ENCODE data around the gene UBALD2. TPM values are rescaled to one million over a fixed set of nuclear protein-coding genes. Genes with fewer than 3 reads are reported as not detected.

The UBALD2 gene
- total RNA-seq, 2 experiments from 2014 or later: 267 to 270 TPM

DNA sequence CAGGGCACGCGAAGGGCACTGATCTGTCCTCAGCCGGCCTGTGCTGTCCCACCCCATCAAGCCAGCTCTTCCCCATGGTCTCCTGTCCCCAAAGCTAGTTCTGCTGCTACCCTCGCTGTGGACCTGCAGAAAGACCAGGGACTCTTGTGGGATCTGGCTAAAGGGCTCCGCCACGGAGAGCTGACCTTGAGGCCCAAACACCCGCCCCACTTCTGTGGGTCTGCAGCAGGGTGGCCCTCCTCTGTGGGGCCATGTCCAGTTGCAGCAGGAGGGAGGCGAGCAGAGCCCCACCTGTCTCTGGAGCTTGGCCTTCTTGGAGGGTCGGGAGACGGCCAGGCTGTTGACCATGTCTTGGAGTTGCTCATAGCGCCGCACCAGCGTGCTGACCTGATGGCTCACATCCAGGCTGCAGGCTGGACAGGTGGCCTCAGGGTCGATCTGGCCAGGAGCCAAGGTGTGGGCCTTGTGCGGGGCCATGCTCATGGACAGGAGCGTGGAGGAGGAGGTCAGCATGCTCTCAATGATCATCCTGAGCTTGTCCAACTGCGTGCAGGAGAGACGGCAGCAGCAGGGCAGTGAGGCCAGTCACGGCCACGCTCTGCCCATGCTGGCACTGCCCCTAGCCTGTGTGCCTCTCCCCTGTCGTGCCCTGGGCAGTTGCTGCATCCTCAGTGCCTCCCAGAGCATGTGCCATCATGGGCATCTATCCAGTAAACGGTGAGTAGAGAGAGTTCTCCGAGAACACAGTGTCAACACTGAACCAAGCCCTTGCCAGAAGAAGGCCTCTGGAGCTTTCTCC lies 16.6 kb downstream of the UBALD2 start:
- ATAC-seq: no peak
- ChIA-PET POLR2A (interaction anchor here (0.8 to 1.6 kb wide), 5 partner anchors 10 to 214 kb away, joined by 3 to 4 read pairs (median 3); no protein-coding TSS in a partner anchor), CTCF (interaction anchor here (1.1 to 7.4 kb wide), 6 partner anchors 10 to 268 kb away, joined by 3 to 236 read pairs (median 26); no protein-coding TSS in a partner anchor)
- Mint-ChIP-seq H3K4me3 (no peak overlapping the region), H3K36me3 (ENCODE audit: low read depth) (no peaks in the 10 kb centered on the region), H3K4me1 (ENCODE audit: low read depth) (peaks cover 7% of the 10 kb centered on the region), H3K27ac (no peak overlapping the region), H3K9me3 (no peaks in the 10 kb centered on the region), H3K27me3 (no peaks in the 10 kb centered on the region)
- DNase-seq: no peak
- intact Hi-C loops (cut with micrococcal nuclease): no loop called here
- TF ChIP-seq, protein P1, sequence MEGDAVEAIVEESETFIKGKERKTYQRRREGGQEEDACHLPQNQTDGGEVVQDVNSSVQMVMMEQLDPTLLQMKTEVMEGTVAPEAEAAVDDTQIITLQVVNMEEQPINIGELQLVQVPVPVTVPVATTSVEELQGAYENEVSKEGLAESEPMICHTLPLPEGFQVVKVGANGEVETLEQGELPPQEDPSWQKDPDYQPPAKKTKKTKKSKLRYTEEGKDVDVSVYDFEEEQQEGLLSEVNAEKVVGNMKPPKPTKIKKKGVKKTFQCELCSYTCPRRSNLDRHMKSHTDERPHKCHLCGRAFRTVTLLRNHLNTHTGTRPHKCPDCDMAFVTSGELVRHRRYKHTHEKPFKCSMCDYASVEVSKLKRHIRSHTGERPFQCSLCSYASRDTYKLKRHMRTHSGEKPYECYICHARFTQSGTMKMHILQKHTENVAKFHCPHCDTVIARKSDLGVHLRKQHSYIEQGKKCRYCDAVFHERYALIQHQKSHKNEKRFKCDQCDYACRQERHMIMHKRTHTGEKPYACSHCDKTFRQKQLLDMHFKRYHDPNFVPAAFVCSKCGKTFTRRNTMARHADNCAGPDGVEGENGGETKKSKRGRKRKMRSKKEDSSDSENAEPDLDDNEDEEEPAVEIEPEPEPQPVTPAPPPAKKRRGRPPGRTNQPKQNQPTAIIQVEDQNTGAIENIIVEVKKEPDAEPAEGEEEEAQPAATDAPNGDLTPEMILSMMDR (IDR thresholded peaks at IDR 0.05): no peak

DNA sequence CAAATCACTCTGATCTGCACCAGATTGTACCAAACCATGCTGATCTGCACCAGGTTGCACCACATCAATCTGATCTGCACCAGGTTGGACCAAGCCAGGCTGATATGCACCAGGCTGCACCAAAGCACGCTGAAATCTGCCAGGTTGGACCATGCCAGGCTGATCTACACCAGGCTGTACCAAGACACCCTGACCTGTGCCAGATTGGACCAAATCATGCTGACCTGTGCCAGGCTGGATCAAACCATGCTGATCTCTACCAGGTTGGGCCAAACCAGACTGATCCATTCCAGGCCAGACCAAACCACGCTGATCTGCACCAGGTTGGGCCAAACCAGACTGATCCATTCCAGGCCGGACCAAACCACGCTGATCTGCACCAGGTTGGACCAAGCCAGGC lies 27.4 kb downstream of the UBALD2 start:
- no peak for ATAC-seq
- Mint-ChIP-seq H3K27me3 (no peaks in the 10 kb centered on the region), H3K9me3 (no peaks in the 10 kb centered on the region), H3K27ac (no peak overlapping the region), H3K36me3 (ENCODE audit: low read depth) (no peaks in the 10 kb centered on the region), H3K4me3 (no peak overlapping the region), H3K4me1 (ENCODE audit: low read depth) (no peaks in the 10 kb centered on the region)
- TF ChIP-seq, protein P1 (IDR thresholded peaks at IDR 0.05): no peak
- DNase-seq: no peak
- intact Hi-C loops (cut with micrococcal nuclease): no loop called here
- ChIA-PET CTCF (no interaction called here), POLR2A (no interaction called here)

DNA sequence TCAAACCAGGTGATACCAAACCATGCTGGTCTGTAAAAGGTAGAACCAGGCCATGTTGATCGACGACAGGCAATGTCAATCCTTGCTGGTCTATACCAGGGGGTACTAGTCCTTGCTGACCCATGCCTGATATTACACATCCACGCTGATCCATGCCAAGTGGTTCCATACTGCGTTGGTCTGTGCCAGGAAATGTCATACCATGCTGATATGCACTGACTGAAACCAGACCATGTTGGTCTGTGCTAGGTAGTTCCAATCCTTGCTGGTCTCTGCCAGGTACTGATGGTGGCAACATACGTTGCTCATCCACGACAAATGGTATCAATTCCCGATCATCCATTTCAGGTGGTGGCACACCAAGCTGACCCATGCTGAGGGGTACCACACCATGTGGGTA lies 28.0 kb downstream of the UBALD2 start:
- no peak overlapping the region for H3K27ac Mint-ChIP-seq
- CTCF ChIA-PET: interaction anchor here (1.3 kb wide), 1 partner anchor 13 kb away, joined by 4 read pairs; no protein-coding TSS in a partner anchor
- ATAC-seq: no peak

DNA sequence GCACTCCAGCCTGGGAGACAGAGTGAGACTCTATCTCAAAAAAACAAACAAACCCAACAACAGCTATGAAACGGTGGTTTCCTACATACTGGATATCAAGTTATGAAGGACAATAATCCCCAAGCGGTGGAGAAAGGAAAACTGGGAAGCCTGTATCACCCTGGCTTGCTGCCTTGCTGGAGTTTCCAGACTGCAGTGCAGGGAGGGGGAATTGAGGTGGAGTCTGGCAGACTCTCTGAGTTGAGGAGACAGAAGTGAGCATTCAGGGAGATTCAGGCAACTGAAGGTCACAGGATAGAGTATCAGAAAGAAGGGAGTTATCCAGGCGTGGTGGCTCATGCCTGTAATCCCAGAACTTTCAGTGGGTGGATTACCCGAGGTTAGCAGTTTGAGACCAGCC lies 31.0 kb downstream of the UBALD2 start:
- ChIA-PET POLR2A (interaction anchor here (1.3 kb wide), 1 partner anchor 40 kb away, joined by 4 read pairs; no protein-coding TSS in a partner anchor), CTCF (interaction anchor here (0.7 to 2.7 kb wide), 5 partner anchors 8 to 282 kb away, joined by 3 to 11 read pairs (median 3); no protein-coding TSS in a partner anchor)
- Mint-ChIP-seq H3K27me3 (no peaks in the 10 kb centered on the region), H3K4me1 (ENCODE audit: low read depth) (no peaks in the 10 kb centered on the region), H3K36me3 (ENCODE audit: low read depth) (no peaks in the 10 kb centered on the region), H3K9me3 (no peaks in the 10 kb centered on the region), H3K27ac (no peak overlapping the region), H3K4me3 (no peak overlapping the region)
- DNase-seq: no peak
- no peak for ATAC-seq
- intact Hi-C loops (cut with micrococcal nuclease): no loop called here
- TF ChIP-seq, protein P1 (IDR thresholded peaks at IDR 0.05): no peak

More for the DNA sequence above, 28.0 kb downstream of the UBALD2 start:
- H3K4me1 Mint-ChIP-seq (ENCODE audit: low read depth): no peaks in the 10 kb centered on the region
- DNase-seq: no peak
- no peaks in the 10 kb centered on the region for H3K27me3 Mint-ChIP-seq
- intact Hi-C loops (cut with micrococcal nuclease): no loop called here
- POLR2A ChIA-PET: no interaction called here
- no peaks in the 10 kb centered on the region for H3K9me3 Mint-ChIP-seq
- H3K4me3 Mint-ChIP-seq: no peak overlapping the region
- H3K36me3 Mint-ChIP-seq (ENCODE audit: low read depth): no peaks in the 10 kb centered on the region
- TF ChIP-seq, protein P1 (IDR thresholded peaks at IDR 0.05): no peak

DNA sequence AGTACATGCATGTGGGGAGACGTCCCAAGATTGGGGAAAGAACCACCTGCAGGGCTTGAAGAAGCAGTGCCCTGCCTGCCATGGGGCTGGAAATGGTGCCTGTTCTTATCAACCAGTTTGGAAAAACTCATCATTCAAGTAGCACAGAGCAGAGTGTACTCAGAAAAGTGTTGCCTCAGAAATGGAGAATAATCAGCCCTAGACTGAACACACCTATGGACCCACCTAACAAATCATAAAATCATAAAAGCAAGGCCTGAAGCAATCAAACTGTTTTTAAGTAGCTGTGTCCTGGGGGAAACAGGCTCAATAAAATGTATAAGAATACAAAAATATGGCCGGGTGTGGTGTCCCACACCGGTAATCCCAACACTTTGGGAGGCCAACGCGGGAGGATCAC lies 31.7 kb downstream of the UBALD2 start:
- Mint-ChIP-seq H3K4me1 (ENCODE audit: low read depth) (no peaks in the 10 kb centered on the region), H3K27me3 (no peaks in the 10 kb centered on the region), H3K4me3 (no peak overlapping the region), H3K9me3 (no peaks in the 10 kb centered on the region), H3K27ac (no peak overlapping the region), H3K36me3 (ENCODE audit: low read depth) (no peaks in the 10 kb centered on the region)
- ATAC-seq (no peak), DNase-seq (no peak)
- POLR2A ChIA-PET: no interaction called here
- TF ChIP-seq, protein P1 (IDR thresholded peaks at IDR 0.05): no peak
- intact Hi-C loops (cut with micrococcal nuclease): no loop called here
- CTCF ChIA-PET: interaction anchor here (0.7 to 1.1 kb wide), 3 partner anchors 101 to 277 kb away, joined by 3 read pairs; no protein-coding TSS in a partner anchor

Data from activated CD8-positive, alpha-beta T cell treated with anti-CD3 and anti-CD28 coated beads for 36 hours (primary cell).